Immature natural killer cell (primary cell): Measurements from ENCODE around the gene PAN3. TPM values are rescaled to one million over a fixed set of nuclear protein-coding genes. Genes with fewer than 3 reads are reported as not detected.

Experiments
- DNase-seq, 3 donors: peaks; one replicate each; pipeline ENCODE4 v3.0.0; 2022; ENCODE audit warnings: mixed read lengths in 1 of 3
- H3K27ac Mint-ChIP-seq, 6 donors: one replicate each; pipeline ENCODE4 v1.8.0; 2020; ENCODE audit warnings: mixed read lengths in 6 of 6, mild to moderate bottlenecking in 5 of 6, inconsistent platforms in 4 of 6, moderate library complexity in 3 of 6
- H3K27me3 Mint-ChIP-seq, 3 donors: one replicate each; pipeline ENCODE4 v1.8.0; 2020 to 2021; ENCODE audit warnings: low read depth in 3 of 3, mild to moderate bottlenecking in 3 of 3, mixed read lengths in 3 of 3, moderate library complexity in 3 of 3, inconsistent platforms in 1 of 3
- H3K36me3 Mint-ChIP-seq, 3 donors: one replicate each; pipeline ENCODE4 v1.8.0; 2020; ENCODE audit warnings: mixed read lengths in 3 of 3, inconsistent platforms in 2 of 3, mild to moderate bottlenecking in 2 of 3
- H3K4me1 Mint-ChIP-seq, 2 donors: one replicate each; pipeline ENCODE4 v1.8.0; 2020; ENCODE audit warnings: inconsistent platforms in 2 of 2, mild to moderate bottlenecking in 2 of 2, mixed read lengths in 2 of 2, moderate library complexity in 1 of 2
- H3K4me3 Mint-ChIP-seq, 5 donors: one replicate each; pipeline ENCODE4 v1.8.0; 2020; ENCODE audit warnings: mild to moderate bottlenecking in 5 of 5, mixed read lengths in 5 of 5, inconsistent platforms in 3 of 5, moderate library complexity in 3 of 5
- H3K9me3 Mint-ChIP-seq, 6 donors: one replicate each; pipeline ENCODE4 v1.8.0; 2020; ENCODE audit warnings: mild to moderate bottlenecking in 6 of 6, mixed read lengths in 6 of 6, inconsistent platforms in 4 of 6, moderate library complexity in 3 of 6
- polyA plus RNA-seq, 3 donors: library from polyadenylated mRNA; unstranded; fragments of 300-500 nt; fragmentation: Illumina TruSeq; gene quantifications; one replicate each; pipeline ENCODE4 v1.2.3, GENCODE V29; 2021

PAN3 gene
- polyA plus RNA-seq, 3 donors from 2014 or later: 3.4 to 6.0 (median 4.2) TPM

DNA sequence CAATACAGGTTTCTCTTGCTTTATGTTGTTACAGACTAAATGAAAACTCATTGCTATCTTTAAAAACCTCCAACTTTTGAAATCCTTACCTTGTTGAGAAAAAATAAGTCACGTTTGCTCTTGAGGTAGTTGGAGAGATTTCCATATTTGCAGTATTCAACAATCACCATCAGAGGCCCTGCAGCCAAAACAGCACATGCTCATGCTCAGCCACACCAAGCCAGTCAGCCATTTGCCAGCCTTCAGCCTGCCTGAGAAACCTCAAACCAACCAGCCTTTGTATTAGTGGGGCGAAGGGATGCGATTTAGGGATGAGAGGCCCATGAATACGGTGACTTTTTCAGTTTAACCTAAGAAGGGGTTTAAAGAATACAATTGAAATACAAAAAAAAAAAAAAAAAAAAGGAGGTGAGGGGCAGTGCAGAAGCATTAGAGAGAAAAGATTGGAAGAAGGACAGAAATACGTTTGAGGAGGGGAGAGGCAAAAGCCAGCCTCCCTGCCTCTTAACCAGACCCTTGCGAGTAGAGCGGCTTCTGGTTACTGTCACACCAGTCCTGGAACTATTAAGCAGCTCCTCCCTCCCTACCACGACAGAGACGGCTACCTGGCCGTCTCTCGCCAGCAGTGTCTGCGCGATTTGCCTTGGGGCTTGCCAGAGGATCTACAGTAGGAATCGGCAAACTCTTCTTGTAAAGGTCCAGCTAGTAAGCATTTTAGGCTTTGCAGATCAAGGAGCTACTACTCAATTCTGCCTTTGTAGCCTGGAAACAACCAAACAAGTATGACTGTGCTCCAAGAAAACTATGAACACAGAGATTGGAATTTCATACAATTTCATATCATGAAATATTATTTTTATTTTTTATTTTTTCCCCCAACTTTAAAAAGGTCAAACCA lies 189.3 kb downstream of the PAN3 start:
- Mint-ChIP-seq H3K27ac (no peak overlapping the region), H3K36me3 (no peaks in the 10 kb centered on the region), H3K27me3 (peaks cover 0 to 3% (median 0%) of the 10 kb centered on the region in 3 donors), H3K9me3 (no peaks in the 10 kb centered on the region), H3K4me3 (no peak overlapping the region), H3K4me1 (no peaks in the 10 kb centered on the region)
- DNase-seq: no peak

DNA sequence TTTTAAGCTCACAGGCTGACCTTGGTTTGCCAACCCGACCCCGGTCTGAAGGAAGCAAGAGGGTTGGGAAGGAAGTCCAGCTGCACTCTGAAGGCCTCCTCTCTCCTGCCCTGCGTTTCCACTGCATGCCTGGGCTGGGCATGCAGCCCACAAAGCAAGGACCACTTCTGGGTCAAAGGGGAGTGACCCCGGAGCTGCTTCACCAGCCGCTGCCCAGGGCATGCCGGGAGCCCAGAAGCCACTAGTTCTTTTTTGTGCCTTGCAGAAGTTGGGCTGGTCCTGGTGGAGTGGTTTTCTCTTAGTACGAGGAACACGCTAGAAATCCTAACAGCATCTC lies 189.9 kb downstream of the PAN3 start:
- no peaks in the 10 kb centered on the region for H3K4me1 Mint-ChIP-seq
- no peak for DNase-seq
- no peak overlapping the region for H3K27ac Mint-ChIP-seq
- peaks cover 0 to 3% (median 0%) of the 10 kb centered on the region in 3 donors for H3K27me3 Mint-ChIP-seq
- no peaks in the 10 kb centered on the region for H3K9me3 Mint-ChIP-seq
- no peak overlapping the region for H3K4me3 Mint-ChIP-seq
- H3K36me3 Mint-ChIP-seq: no peaks in the 10 kb centered on the region

DNA sequence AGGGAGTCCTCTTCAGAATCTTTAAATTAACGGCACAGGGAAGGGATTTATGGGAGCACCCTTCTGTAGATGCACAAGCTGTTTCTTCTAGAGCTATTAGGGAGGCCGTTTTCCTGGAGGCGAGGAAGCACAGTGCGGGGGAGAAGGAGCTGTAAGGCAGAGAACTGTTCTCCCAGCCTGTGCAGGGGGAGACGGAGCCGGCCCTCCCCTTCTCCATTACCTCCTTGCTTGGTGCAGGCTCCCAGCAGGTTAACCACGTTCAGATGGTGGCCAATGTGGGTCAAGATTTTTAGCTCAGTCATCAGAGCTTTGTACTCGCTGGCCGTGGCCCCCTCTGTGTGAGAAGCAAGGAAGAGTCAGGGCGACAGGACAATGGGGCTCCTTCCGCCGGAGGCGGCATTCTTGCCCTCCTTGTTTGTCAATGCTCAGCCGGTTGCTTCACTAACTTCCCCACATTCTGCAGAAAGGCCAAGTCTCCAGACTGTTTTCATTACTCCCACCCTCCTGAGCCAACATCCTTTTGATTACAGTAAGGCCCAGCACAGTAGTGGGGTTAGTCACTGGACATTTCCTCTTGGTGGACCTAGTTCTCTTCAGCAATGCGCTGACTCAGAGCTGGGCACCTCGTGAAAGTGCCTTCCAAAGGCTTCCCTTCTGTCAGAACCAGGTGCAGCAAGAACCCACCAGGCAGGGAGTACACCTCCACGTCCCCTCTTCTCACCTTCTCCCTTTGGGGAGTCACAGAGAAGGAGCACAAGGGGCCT lies 191.2 kb downstream of the PAN3 start:
- no peaks in the 10 kb centered on the region for H3K36me3 Mint-ChIP-seq
- H3K9me3 Mint-ChIP-seq: no peaks in the 10 kb centered on the region
- no peaks in the 10 kb centered on the region for H3K4me1 Mint-ChIP-seq
- DNase-seq: no peak
- no peak overlapping the region for H3K27ac Mint-ChIP-seq
- H3K4me3 Mint-ChIP-seq: no peak overlapping the region
- H3K27me3 Mint-ChIP-seq: peaks cover 0 to 3% (median 3%) of the 10 kb centered on the region in 3 donors

DNA sequence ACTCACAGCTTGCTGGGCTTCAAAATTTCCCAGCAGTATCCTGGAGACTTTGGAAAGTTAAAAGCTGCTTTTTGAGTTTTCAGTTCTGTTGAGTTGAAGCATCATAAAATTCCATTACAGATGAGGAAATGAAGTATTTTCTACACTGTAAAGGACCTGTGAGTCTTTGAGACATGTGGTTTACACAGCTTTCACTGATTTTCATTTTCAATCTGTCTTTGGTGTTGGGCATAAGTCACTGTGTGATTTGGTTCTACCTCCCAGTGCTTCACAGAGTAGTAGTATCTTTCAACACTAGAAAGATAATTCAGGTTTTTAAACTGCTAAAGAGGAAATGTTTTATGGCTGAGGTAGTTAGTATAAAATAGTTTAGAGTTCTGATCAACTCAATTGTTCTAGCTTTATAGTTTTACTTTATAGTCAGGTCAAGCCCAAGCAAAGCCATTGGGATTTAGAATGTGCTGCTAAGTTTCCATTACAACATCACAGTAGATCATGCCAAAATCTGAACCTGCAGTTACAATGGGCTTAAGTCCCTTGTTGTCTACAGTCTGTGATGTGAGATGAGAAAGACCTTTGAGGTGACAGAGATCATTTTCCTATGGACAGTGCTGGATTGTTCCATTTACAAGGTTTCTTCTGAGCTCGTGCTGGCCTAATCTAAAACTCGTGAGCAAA lies 195.0 kb downstream of the PAN3 start:
- Mint-ChIP-seq H3K9me3 (no peaks in the 10 kb centered on the region), H3K4me1 (no peaks in the 10 kb centered on the region), H3K27me3 (peaks cover 4 to 9% (median 5%) of the 10 kb centered on the region in 3 donors)

DNA sequence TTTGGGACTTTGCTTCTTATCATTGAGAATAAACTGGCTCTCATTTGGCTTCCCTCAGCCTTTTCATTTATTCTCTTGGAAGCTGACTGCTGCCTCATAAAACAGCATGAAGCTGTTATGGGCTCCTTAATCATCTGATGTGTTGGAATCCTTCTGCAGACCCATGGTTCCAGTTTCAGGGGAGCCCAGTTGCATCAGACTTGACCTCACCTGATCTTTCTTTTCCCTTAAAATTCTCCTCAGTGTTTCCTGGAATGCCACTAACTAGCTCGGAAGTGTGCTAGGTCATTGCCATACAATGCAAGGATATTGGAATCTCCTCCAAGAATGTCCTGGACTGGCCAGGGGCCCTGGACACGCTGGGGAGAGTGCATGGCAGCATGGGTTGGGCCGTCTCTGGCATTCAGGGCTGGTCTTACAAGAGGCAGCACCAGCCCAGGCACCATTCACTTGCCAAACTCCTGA lies 197.9 kb downstream of the PAN3 start:
- no peaks in the 10 kb centered on the region for H3K4me1 Mint-ChIP-seq
- no peaks in the 10 kb centered on the region for H3K9me3 Mint-ChIP-seq
- H3K27me3 Mint-ChIP-seq: peaks cover 4 to 9% (median 5%) of the 10 kb centered on the region in 3 donors
- H3K36me3 Mint-ChIP-seq: no peaks in the 10 kb centered on the region
- DNase-seq: no peak
- H3K27ac Mint-ChIP-seq: no peak overlapping the region
- no peak overlapping the region for H3K4me3 Mint-ChIP-seq

More for the DNA sequence above, 195.0 kb downstream of the PAN3 start:
- Mint-ChIP-seq H3K27ac (no peak overlapping the region), H3K36me3 (no peaks in the 10 kb centered on the region), H3K4me3 (no peak overlapping the region)
- DNase-seq: no peak

DNA sequence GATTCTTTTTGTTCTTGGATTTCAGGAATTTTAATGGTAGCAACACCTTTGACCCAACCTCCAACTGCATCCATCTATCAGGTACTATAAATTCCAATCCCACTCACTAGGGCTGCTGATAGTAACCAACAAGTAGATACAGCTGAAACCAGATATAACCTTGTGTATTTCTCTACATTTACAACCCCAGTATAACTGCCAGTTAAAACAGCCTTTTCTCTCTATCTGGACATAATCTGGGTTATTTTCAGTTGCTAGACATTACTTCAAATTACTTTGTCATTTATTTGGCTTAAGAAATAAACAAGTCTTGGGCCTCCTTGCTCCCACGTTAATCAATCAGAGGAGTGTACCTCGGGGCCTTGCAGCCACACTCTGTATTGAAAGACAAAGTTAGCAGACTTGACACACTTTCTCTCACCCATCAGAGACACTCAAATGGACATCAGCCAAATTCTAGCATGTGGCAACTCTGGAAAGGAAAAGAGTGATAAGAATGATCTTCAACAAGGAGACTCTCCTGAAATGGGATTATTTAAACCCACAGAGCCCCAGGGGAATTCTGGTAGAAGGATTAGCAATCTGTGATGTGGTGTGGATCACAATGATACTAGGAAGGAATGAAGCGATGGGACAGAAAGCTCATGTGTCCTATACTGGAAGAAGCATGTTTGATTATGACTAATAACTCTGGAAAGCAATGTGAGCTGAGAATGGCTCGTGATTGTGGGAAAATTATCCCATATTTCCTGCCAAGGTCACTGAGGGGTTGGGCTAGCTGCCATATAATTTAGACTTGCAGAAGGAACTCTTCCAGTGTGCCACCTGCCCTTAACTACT lies 199.0 kb downstream of the PAN3 start:
- Mint-ChIP-seq H3K27ac (no peak overlapping the region), H3K36me3 (no peaks in the 10 kb centered on the region), H3K27me3 (peaks cover 4 to 9% (median 6%) of the 10 kb centered on the region in 3 donors), H3K4me1 (no peaks in the 10 kb centered on the region), H3K4me3 (no peak overlapping the region), H3K9me3 (no peaks in the 10 kb centered on the region)
- DNase-seq: no peak

DNA sequence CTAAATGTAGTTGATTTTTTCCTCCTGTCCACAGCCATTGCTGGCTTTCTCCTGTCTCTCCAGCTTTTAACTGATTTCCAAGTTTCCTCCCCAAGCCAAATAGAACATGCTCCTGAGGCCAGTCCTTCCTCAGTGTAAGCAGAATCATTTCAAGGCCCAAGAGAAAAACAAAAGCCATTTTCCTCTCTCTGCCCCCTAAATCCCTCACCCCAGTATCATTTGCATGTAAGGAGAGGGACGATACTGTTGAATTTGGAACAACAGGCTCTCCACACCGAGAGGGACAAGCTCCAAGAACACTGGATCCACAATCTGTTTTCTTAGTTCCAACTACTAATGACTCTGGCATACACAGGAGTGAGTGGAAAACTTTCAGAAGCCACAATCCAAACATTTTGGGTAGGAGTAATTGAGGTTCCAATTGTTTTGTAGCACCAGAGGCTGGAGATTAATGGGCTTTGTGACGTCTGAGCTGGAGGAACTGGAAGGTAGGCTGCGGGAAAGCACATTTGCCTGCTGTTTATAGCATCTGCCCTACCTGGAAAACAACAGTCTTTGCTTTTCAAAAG lies 199.7 kb downstream of the PAN3 start:
- Mint-ChIP-seq H3K9me3 (no peaks in the 10 kb centered on the region), H3K27ac (no peak overlapping the region), H3K4me1 (no peaks in the 10 kb centered on the region), H3K27me3 (peaks cover 4 to 10% (median 6%) of the 10 kb centered on the region in 3 donors), H3K36me3 (no peaks in the 10 kb centered on the region), H3K4me3 (no peak overlapping the region)
- no peak for DNase-seq

DNA sequence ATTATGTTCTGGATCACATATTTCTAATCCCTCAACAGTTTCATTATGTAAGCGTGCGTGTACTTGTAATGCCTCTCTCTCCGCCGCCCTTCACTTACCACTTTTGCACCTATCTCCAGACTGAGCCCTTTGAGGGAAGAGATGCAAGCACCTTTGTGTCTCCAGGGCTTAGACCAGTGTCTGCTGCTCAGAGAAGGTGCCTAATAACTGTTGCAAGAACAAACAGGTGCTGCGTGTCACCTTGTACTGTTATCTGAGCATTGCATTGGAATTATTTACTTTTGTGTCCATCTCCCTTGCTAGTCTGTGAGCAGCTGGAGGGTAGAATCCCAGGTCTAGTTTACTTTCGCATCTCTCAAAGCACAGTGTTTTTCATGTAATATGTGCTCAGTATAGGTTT lies 200.4 kb downstream of the PAN3 start:
- Mint-ChIP-seq H3K36me3 (no peaks in the 10 kb centered on the region), H3K4me1 (no peaks in the 10 kb centered on the region), H3K4me3 (no peak overlapping the region), H3K9me3 (no peaks in the 10 kb centered on the region), H3K27ac (no peak overlapping the region), H3K27me3 (peaks cover 4 to 10% (median 6%) of the 10 kb centered on the region in 3 donors)
- DNase-seq: no peak

DNA sequence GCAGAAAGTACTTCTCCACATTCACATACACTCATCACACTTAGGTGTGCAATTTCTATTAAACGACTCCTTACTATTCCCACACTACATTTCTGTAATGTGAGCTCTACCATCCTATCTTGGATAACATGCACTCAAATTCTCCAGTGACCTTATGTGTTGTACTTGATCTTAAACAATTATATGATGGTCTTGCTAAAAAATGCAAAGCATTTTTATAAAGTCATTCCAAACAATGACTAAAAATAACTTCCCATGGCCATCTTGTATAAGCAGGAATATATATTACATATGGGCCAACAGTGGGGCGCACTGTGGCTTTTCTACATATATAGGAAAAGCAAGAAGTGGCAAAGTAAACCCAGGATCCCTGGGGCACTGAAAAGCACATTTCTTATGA lies 201.1 kb downstream of the PAN3 start:
- H3K4me1 Mint-ChIP-seq: no peaks in the 10 kb centered on the region
- H3K36me3 Mint-ChIP-seq: no peaks in the 10 kb centered on the region
- DNase-seq: no peak
- no peak overlapping the region for H3K27ac Mint-ChIP-seq
- H3K4me3 Mint-ChIP-seq: no peak overlapping the region
- peaks cover 5 to 11% (median 6%) of the 10 kb centered on the region in 3 donors for H3K27me3 Mint-ChIP-seq
- H3K9me3 Mint-ChIP-seq: no peaks in the 10 kb centered on the region

DNA sequence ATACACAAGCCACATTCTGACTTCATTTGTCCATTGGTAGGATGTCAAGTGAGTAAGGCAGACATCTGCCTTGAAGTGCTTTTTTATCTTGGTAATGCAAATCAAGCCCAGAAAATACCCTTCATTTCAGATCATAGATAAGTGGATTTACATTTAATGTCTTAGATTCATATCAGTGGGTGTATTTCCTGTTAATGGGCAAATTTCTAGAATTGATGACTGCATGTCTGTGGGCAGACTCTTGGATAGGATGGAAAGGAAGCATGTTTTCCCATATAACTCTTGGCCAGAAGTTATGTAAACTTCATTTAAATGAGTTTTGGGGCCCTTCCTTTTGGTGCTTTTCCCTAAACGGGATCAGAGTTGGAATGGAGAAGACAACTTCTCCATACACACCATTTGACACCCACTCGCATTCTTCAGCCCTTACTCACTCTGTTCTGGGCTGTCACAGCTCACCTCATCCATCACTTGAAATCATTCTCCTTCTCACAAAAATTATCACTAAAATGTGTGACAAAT lies 202.0 kb downstream of the PAN3 start:
- no peaks in the 10 kb centered on the region for H3K4me1 Mint-ChIP-seq
- no peak for DNase-seq
- H3K27me3 Mint-ChIP-seq: peaks cover 4 to 6% (median 6%) of the 10 kb centered on the region in 3 donors
- H3K9me3 Mint-ChIP-seq: no peaks in the 10 kb centered on the region
- H3K27ac Mint-ChIP-seq: no peak overlapping the region
- no peaks in the 10 kb centered on the region for H3K36me3 Mint-ChIP-seq
- H3K4me3 Mint-ChIP-seq: no peak overlapping the region

DNA sequence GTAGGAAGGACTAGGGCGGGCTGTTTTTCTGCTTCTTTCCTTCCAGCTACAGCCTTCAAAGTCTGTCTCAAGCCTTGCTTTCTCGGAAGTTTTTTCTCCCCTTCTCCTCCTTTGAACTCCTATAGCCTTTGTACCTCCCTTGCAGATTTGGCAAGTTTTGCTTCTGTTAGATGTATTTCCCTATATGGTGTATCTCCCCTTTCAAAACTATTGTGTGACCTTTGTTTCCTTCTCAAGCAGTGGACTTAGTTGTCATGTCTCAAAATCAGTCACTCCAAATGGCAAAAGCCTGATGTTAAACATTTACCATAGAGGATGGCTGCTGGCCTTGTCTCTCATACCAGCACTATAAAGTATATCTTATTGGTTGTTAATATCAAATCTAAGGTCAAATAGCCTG lies 203.9 kb downstream of the PAN3 start:
- Mint-ChIP-seq H3K27me3 (peaks cover 3 to 6% (median 4%) of the 10 kb centered on the region in 3 donors), H3K27ac (no peak overlapping the region), H3K9me3 (no peaks in the 10 kb centered on the region), H3K4me3 (no peak overlapping the region), H3K4me1 (peaks cover 0 to 1% of the 10 kb centered on the region in 2 donors), H3K36me3 (no peaks in the 10 kb centered on the region)
- DNase-seq: no peak

DNA sequence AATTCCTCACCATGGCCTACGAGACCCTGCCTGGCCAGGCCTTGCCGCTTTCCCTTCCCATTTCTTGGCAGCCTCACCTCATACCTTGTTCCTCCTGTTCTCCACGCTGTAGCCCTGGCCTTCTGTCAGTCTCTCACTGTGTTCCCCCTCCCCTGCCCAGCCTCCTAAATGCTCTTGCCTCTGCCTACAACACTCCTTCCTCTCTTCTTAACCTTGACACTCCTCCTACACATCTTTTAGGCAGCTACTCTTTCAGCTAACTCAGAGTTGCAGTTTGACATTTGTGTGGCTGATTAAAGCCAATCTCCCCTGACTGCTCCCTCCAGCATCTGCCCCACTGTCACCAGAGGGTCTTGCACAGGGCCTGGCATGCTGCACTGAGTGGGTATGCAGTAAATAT lies 205.8 kb downstream of the PAN3 start:
- DNase-seq: no peak
- Mint-ChIP-seq H3K36me3 (no peaks in the 10 kb centered on the region), H3K27ac (no peak overlapping the region), H3K4me3 (no peak overlapping the region), H3K27me3 (peaks cover 2 to 4% (median 2%) of the 10 kb centered on the region in 3 donors), H3K9me3 (no peaks in the 10 kb centered on the region), H3K4me1 (peaks cover 9 to 10% of the 10 kb centered on the region in 2 donors)
